ENCODE results near the gene TIGD3. TPM values are rescaled to one million over a fixed set of nuclear protein-coding genes. Genes with fewer than 3 reads are reported as not detected.

TIGD3 gene
- total and polyA plus RNA-seq, 5 experiments from 2014 or later, result 0.15 to 1.9 (median 0.67) TPM

- Mint-ChIP-seq H3K36me3 (peaks cover 0 to 58% (median 8%) of the 10 kb centered on the region in 3 donors), H3K9me3 (no peaks in the 10 kb centered on the region), H3K4me1 (peaks cover 0 to 19% (median 14%) of the 10 kb centered on the region in 4 donors), H3K27ac (no peak overlapping the region), H3K4me3 (no peak overlapping the region), H3K27me3 (no peaks in the 10 kb centered on the region)
- ATAC-seq, result no peak
- POLR2A ChIA-PET, result interaction anchor here (0.6 to 1.1 kb wide), 3 partner anchors 101 to 150 kb away, joined by 3 read pairs; no protein-coding TSS in a partner anchor
- DNase-seq, result no peak
These were observed 41.5 kb downstream of the TIGD3 start for GRCh38 chr11:65395961-65396530.

GRCh38 chr11:65396769-65397745 is 42.5 kb downstream of the TIGD3 start:
- no peak for DNase-seq
- POLR2A ChIA-PET, result interaction anchor here (0.6 to 2.0 kb wide), 3 partner anchors 27 to 151 kb away, joined by 3 to 4 read pairs (median 3); no protein-coding TSS in a partner anchor
- no peaks in the 10 kb centered on the region for H3K27me3 Mint-ChIP-seq
- no peak overlapping the region for H3K4me3 Mint-ChIP-seq
- H3K36me3 Mint-ChIP-seq, result peaks cover 0 to 65% (median 8%) of the 10 kb centered on the region in 3 donors
- no peak for ATAC-seq
- peak overlapping the region in 3 of 10 donors; percentile 8 to 65 (median 56) for H3K27ac Mint-ChIP-seq
- H3K4me1 Mint-ChIP-seq, result peaks cover 0 to 11% (median 9%) of the 10 kb centered on the region in 4 donors
- no peaks in the 10 kb centered on the region for H3K9me3 Mint-ChIP-seq

GRCh38 chr11:65398362-65398910 is 43.9 kb downstream of the TIGD3 start:
- Mint-ChIP-seq H3K36me3 (peaks cover 0 to 69% (median 8%) of the 10 kb centered on the region in 3 donors), H3K4me3 (no peak overlapping the region), H3K9me3 (no peaks in the 10 kb centered on the region), H3K27me3 (no peaks in the 10 kb centered on the region), H3K4me1 (peaks cover 2 to 6% (median 6%) of the 10 kb centered on the region in 4 donors), H3K27ac (peak overlapping the region in 2 of 10 donors; percentile 24 to 53)
- DNase-seq (no peak), ATAC-seq (no peak)
- POLR2A ChIA-PET, result interaction anchor here (0.7 to 2.0 kb wide), 2 partner anchors 25 to 73 kb away, joined by 4 read pairs; no protein-coding TSS in a partner anchor

- no peak overlapping the region for H3K27ac Mint-ChIP-seq
- H3K36me3 Mint-ChIP-seq, result peaks cover 0 to 69% (median 8%) of the 10 kb centered on the region in 3 donors
- H3K4me3 Mint-ChIP-seq, result no peak overlapping the region
- H3K4me1 Mint-ChIP-seq, result peaks cover 6 to 11% (median 10%) of the 10 kb centered on the region in 4 donors
- POLR2A ChIA-PET, result no interaction called here
- DNase-seq, result no peak
- no peaks in the 10 kb centered on the region for H3K27me3 Mint-ChIP-seq
- no peaks in the 10 kb centered on the region for H3K9me3 Mint-ChIP-seq
- no peak for ATAC-seq
These were observed 44.7 kb downstream of the TIGD3 start for GRCh38 chr11:65399249-65399648.

- no peak for DNase-seq
- Mint-ChIP-seq H3K9me3 (no peaks in the 10 kb centered on the region), H3K27me3 (no peaks in the 10 kb centered on the region), H3K4me1 (peaks cover 6 to 15% (median 12%) of the 10 kb centered on the region in 4 donors), H3K36me3 (peaks cover 0 to 74% (median 8%) of the 10 kb centered on the region in 3 donors), H3K27ac (no peak overlapping the region), H3K4me3 (no peak overlapping the region)
- POLR2A ChIA-PET, result interaction anchor here (1.0 to 1.4 kb wide), 2 partner anchors 11 to 16 kb away, joined by 3 to 4 read pairs; no protein-coding TSS in a partner anchor
- ATAC-seq, result no peak
These were observed 45.3 kb downstream of the TIGD3 start for GRCh38 chr11:65399845-65400244.

- no peaks in the 10 kb centered on the region for H3K9me3 Mint-ChIP-seq
- peaks cover 6 to 15% (median 12%) of the 10 kb centered on the region in 4 donors for H3K4me1 Mint-ChIP-seq
- H3K4me3 Mint-ChIP-seq, result no peak overlapping the region
- POLR2A ChIA-PET, result interaction anchor here (0.9 to 1.4 kb wide), 4 partner anchors 9 to 107 kb away, joined by 3 to 7 read pairs (median 4); no protein-coding TSS in a partner anchor
- no peak overlapping the region for H3K27ac Mint-ChIP-seq
- no peaks in the 10 kb centered on the region for H3K27me3 Mint-ChIP-seq
- no peak for DNase-seq
- H3K36me3 Mint-ChIP-seq, result peaks cover 0 to 71% (median 8%) of the 10 kb centered on the region in 3 donors
- no peak for ATAC-seq
These were observed 45.9 kb downstream of the TIGD3 start for GRCh38 chr11:65400307-65401072.

GRCh38 chr11:65401073-65401802 is 46.7 kb downstream of the TIGD3 start:
- peaks cover 4 to 15% (median 12%) of the 10 kb centered on the region in 4 donors for H3K4me1 Mint-ChIP-seq
- ATAC-seq, result no peak

GRCh38 chr11:65401803-65402248 is 47.3 kb downstream of the TIGD3 start:
- H3K4me1 Mint-ChIP-seq, result peaks cover 4 to 15% (median 12%) of the 10 kb centered on the region in 4 donors
- no peaks in the 10 kb centered on the region for H3K9me3 Mint-ChIP-seq
- H3K27ac Mint-ChIP-seq, result peak overlapping the region in 6 of 10 donors; percentile 5 to 86 (median 54)
- H3K27me3 Mint-ChIP-seq, result no peaks in the 10 kb centered on the region
- DNase-seq, result no peak
- POLR2A ChIA-PET, result interaction anchor here (0.6 to 1.8 kb wide), 4 partner anchors 8 to 98 kb away, joined by 3 to 7 read pairs (median 4); partner anchors contain the start of genes MALAT1 and NEAT1
- peaks cover 0 to 76% (median 8%) of the 10 kb centered on the region in 3 donors for H3K36me3 Mint-ChIP-seq
- no peak for ATAC-seq
- H3K4me3 Mint-ChIP-seq, result no peak overlapping the region

More at GRCh38 chr11:65401073-65401802, 46.7 kb downstream of the TIGD3 start:
- H3K27ac Mint-ChIP-seq, result peak overlapping the region in 4 of 10 donors; percentile 29 to 86 (median 70)
- POLR2A ChIA-PET, result interaction anchor here (0.6 to 1.4 kb wide), 5 partner anchors 8 to 107 kb away, joined by 3 to 7 read pairs (median 3); no protein-coding TSS in a partner anchor
- H3K9me3 Mint-ChIP-seq, result no peaks in the 10 kb centered on the region
- no peaks in the 10 kb centered on the region for H3K27me3 Mint-ChIP-seq
- peaks cover 0 to 71% (median 8%) of the 10 kb centered on the region in 3 donors for H3K36me3 Mint-ChIP-seq
- DNase-seq, result no peak
- no peak overlapping the region for H3K4me3 Mint-ChIP-seq

GRCh38 chr11:65402790-65403189 is 48.2 kb downstream of the TIGD3 start:
- Mint-ChIP-seq H3K4me1 (peaks cover 1 to 17% (median 9%) of the 10 kb centered on the region in 4 donors), H3K9me3 (no peaks in the 10 kb centered on the region), H3K36me3 (peaks cover 0 to 72% (median 10%) of the 10 kb centered on the region in 3 donors), H3K27ac (peak overlapping the region in 1 of 10 donors; percentile 83), H3K27me3 (no peaks in the 10 kb centered on the region), H3K4me3 (no peak overlapping the region)
- POLR2A ChIA-PET, result interaction anchor here (0.5 to 1.8 kb wide), 6 partner anchors 10 to 107 kb away, joined by 3 to 4 read pairs (median 3); partner anchors contain the start of genes MALAT1 and NEAT1
- no peak for ATAC-seq
- no peak for DNase-seq

GRCh38 chr11:65403607-65404121 is 49.1 kb downstream of the TIGD3 start:
- H3K27me3 Mint-ChIP-seq, result no peaks in the 10 kb centered on the region
- H3K4me1 Mint-ChIP-seq, result peaks cover 0 to 22% (median 9%) of the 10 kb centered on the region in 4 donors
- DNase-seq (no peak), ATAC-seq (peak in 1 of 2 donors; percentile 53)
- POLR2A ChIA-PET, result interaction anchor here (0.8 to 1.8 kb wide), 5 partner anchors 9 to 106 kb away, joined by 3 to 6 read pairs (median 4); partner anchors contain the start of genes MALAT1 and SLC25A45
- H3K27ac Mint-ChIP-seq, result peak overlapping the region in 8 of 10 donors; percentile 9 to 79 (median 64)
- H3K36me3 Mint-ChIP-seq, result peaks cover 0 to 70% (median 6%) of the 10 kb centered on the region in 3 donors
- no peaks in the 10 kb centered on the region for H3K9me3 Mint-ChIP-seq
- peak overlapping the region in 1 of 10 donors; percentile 16 for H3K4me3 Mint-ChIP-seq

All from naive thymus-derived CD8-positive, alpha-beta T cell (primary cell).